GM13977 (cell line): Measurements from ENCODE around the gene SHANK1.

ENCODE experiments used
- DNase-seq: peaks from one replicate; pipeline ENCODE4 v3.0.0; 2012; ENCODE audit warnings: low spot score
- CTCF ChIP-seq: IDR thresholded peaks from 2 replicates; pipeline ENCODE4 v1.5.1; 2012; ENCODE audit warnings: mild to moderate bottlenecking, control low read depth; ENCODE audit not compliant: insufficient read depth; ENCODE audit errors: extremely low read depth, missing control alignments
- in situ Hi-C: fragments of 300-500 bp; cut with MboI; formaldehyde crosslinking; loops from one replicate; pipeline ENCODE4 v1.12.0; 2022; ENCODE audit warnings: low sequenced_read_pairs, low pct_unique_long_range_greater_than_20kb, mixed read lengths, inconsistent platforms; ENCODE audit not compliant: unreplicated experiment

Gene SHANK1

GRCh38 chr19:50717026-50717723, 2.4 kb downstream of the SHANK1 start:
- in situ Hi-C loops: no loop called here
- TF ChIP-seq CTCF: no peak
- no peak for DNase-seq

GRCh38 chr19:50716178-50717025, 3.2 kb downstream of the SHANK1 start:
- TF ChIP-seq CTCF: no peak
- in situ Hi-C loops: no loop called here
- no peak for DNase-seq

- TF ChIP-seq CTCF: no peak
Observed at GRCh38 chr19:50713556-50714236, 5.9 kb downstream of the SHANK1 start.

GRCh38 chr19:50712833-50713232, 6.8 kb downstream of the SHANK1 start:
- no peak for TF ChIP-seq CTCF
- in situ Hi-C loops: no loop called here
- DNase-seq: no peak

More at GRCh38 chr19:50713556-50714236, 5.9 kb downstream of the SHANK1 start:
- DNase-seq: no peak
- in situ Hi-C loops: no loop called here

- no peak for TF ChIP-seq CTCF
- no peak for DNase-seq
- in situ Hi-C loops: no loop called here
Observed at GRCh38 chr19:50711805-50712204, 7.8 kb downstream of the SHANK1 start.

- in situ Hi-C loops: no loop called here
- no peak for TF ChIP-seq CTCF
- no peak for DNase-seq
Observed at GRCh38 chr19:50711196-50711595, 8.4 kb downstream of the SHANK1 start.
